NB4 (cell line): ENCODE measurements around the gene DPYD.

ENCODE experiments used
- CTCF ChIP-seq: IDR thresholded peaks from one replicate; pipeline ENCODE4 v1.5.1; 2012; ENCODE audit warnings: low read depth, low read length
- MAX ChIP-seq: IDR thresholded peaks from 2 replicates; pipeline ENCODE4 v1.6.1; 2011; ENCODE audit warnings: low read depth, low read length
- POLR2A ChIP-seq: IDR thresholded peaks from 2 replicates; pipeline ENCODE4 v1.6.1; 2011; ENCODE audit warnings: mild to moderate bottlenecking; ENCODE audit not compliant: insufficient read length; ENCODE audit errors: extremely low read depth

GRCh38 chr1:97647776-97648175 is 273.1 kb downstream of the DPYD start:
- TF ChIP-seq CTCF (no peak), POLR2A (no peak), MAX (no peak)
